Lung (tissue), 12 donors: Measurements from ENCODE around the gene PALLD. TPM values are rescaled to one million over a fixed set of nuclear protein-coding genes. Genes with fewer than 3 reads are reported as not detected.
A peak's percentile ranks its signal among the peaks of the same experiment; 100 is the strongest.

Source experiments
- ATAC-seq: fragments of 200-7000 bp; cut with Tn5 transposase; one replicate; pipeline ENCODE4 v1.9.1; 2020; ENCODE audit warnings: moderate number of reproducible peaks; ENCODE audit not compliant: insufficient read depth, low FRiP score
- DNase-seq, 3 donors: peaks; one replicate each; pipeline ENCODE4 v3.0.0-alpha.2; 2013 to 2017
- H3K27ac ChIP-seq, 2 donors: one replicate each; pipeline ENCODE4 v1.5.1; 2013; ENCODE audit warnings: mild to moderate bottlenecking in 2 of 2, moderate library complexity in 2 of 2, control low read depth in 1 of 2, inconsistent platforms in 1 of 2, low read depth in 1 of 2, low read length in 1 of 2
- H3K27me3 ChIP-seq, 3 donors: one replicate each; pipeline ENCODE4 v1.5.1; 2013; ENCODE audit warnings: low read length in 2 of 3; ENCODE audit not compliant: control insufficient read depth in 3 of 3, insufficient read depth in 3 of 3
- H3K36me3 ChIP-seq, 4 donors: one replicate each; pipeline ENCODE4 v1.5.1; 2013; ENCODE audit warnings: low read length in 4 of 4, mild to moderate bottlenecking in 1 of 4, moderate library complexity in 1 of 4; ENCODE audit not compliant: control insufficient read depth in 4 of 4, insufficient read depth in 4 of 4
- H3K4me1 ChIP-seq, 5 donors: one replicate each; pipeline ENCODE4 v1.5.1; 2013; ENCODE audit warnings: low read length in 5 of 5, mild to moderate bottlenecking in 2 of 5, moderate library complexity in 1 of 5; ENCODE audit not compliant: control insufficient read depth in 5 of 5, insufficient read depth in 5 of 5
- H3K4me3 ChIP-seq: one replicate; pipeline ENCODE4 v1.5.1; 2013; ENCODE audit warnings: mild to moderate bottlenecking, control low read depth, moderate library complexity
- H3K9ac ChIP-seq, 2 donors: one replicate each; pipeline ENCODE4 v1.5.1; 2013; ENCODE audit warnings: low read length in 2 of 2, control low read depth in 1 of 2; ENCODE audit not compliant: insufficient read depth in 1 of 2
- H3K9me3 ChIP-seq, 4 donors: one replicate each; pipeline ENCODE4 v1.5.1; 2013; ENCODE audit warnings: low read length in 3 of 4, mild to moderate bottlenecking in 1 of 4, moderate library complexity in 1 of 4; ENCODE audit not compliant: control insufficient read depth in 4 of 4, insufficient read depth in 3 of 4
- WGBS, 2 donors: extraction: QIAGEN DNeasy Blood & Tissue Kit; methylation state at CpG; one replicate each; pipeline ENCODE4 v1.1.7; 2013; 5-methylcytosine and 5-hydroxymethylcytosine counted together
- polyA plus RNA-seq, 2 donors: library from polyadenylated mRNA; stranded (reverse); fragments of 200-250 nt; gene quantifications; one replicate each; pipeline ENCODE4 v1.2.1, GENCODE V29; 2013
- total RNA-seq, 2 donors: library from RNA; depleted of rRNA in 1 of 2; stranded (reverse); fragments of >200 nt in 1 of 2; gene quantifications; one replicate each; pipeline ENCODE4 v1.2.1, GENCODE V29; 2014 to 2021
- TF ChIP-seq, protein P1 (sequence below): IDR thresholded peaks from 2 replicates; pipeline ENCODE4 v1.5.1; 2012; ENCODE audit warnings: mild to moderate bottlenecking; ENCODE audit errors: control extremely low read depth, extremely low read depth
- donor health status: control.
- donor health status: control.
- donor health status: Bipolar disorder and iron deficiency.
- donor health status: healthy.
- donor health status: DM: yes; HTN: yes; CAD: no.

Gene PALLD
- total and polyA plus RNA-seq, 4 donors, result 20.7 to 139 (median 63.0) TPM

DNA sequence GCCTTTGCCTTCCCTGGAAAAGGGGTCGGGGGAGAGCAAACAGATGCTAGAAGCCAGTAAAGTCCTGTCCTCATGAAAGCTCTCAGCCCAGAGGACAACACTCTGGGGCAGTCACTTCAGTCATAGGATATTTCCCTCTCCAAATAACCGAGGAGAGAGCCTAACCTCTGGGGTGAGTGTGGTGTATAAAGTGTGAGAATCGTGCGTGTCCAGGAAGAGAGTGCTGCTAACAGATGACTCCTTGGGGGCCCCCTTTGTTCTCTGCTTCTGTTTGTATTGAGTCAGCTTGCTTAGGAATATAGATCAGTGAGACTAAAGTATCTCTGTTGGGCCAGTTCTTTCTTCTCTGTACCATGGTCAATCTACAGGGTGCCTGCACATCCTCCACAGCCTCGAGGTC lies 247.2 kb downstream of the PALLD start:
- DNase-seq, result peak in 2 of 3 donors; percentile 49 to 70
- TF ChIP-seq, protein P1, sequence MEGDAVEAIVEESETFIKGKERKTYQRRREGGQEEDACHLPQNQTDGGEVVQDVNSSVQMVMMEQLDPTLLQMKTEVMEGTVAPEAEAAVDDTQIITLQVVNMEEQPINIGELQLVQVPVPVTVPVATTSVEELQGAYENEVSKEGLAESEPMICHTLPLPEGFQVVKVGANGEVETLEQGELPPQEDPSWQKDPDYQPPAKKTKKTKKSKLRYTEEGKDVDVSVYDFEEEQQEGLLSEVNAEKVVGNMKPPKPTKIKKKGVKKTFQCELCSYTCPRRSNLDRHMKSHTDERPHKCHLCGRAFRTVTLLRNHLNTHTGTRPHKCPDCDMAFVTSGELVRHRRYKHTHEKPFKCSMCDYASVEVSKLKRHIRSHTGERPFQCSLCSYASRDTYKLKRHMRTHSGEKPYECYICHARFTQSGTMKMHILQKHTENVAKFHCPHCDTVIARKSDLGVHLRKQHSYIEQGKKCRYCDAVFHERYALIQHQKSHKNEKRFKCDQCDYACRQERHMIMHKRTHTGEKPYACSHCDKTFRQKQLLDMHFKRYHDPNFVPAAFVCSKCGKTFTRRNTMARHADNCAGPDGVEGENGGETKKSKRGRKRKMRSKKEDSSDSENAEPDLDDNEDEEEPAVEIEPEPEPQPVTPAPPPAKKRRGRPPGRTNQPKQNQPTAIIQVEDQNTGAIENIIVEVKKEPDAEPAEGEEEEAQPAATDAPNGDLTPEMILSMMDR, result no peak
- H3K9ac ChIP-seq, result no peak overlapping the region
- no peaks in the 10 kb centered on the region for H3K27me3 ChIP-seq
- no peak for ATAC-seq
- no peak overlapping the region for H3K4me3 ChIP-seq
- peak overlapping the region in 1 of 2 donors; percentile 28 for H3K27ac ChIP-seq
- H3K4me1 ChIP-seq, result peaks cover 0 to 23% (median 13%) of the 10 kb centered on the region in 5 donors
- WGBS, 2 donors, result 57 to 65% methylated on average over 5 of the region's 5 CpGs
- no peaks in the 10 kb centered on the region for H3K36me3 ChIP-seq
- peaks cover 0 to 5% (median 0%) of the 10 kb centered on the region in 4 donors for H3K9me3 ChIP-seq

DNA sequence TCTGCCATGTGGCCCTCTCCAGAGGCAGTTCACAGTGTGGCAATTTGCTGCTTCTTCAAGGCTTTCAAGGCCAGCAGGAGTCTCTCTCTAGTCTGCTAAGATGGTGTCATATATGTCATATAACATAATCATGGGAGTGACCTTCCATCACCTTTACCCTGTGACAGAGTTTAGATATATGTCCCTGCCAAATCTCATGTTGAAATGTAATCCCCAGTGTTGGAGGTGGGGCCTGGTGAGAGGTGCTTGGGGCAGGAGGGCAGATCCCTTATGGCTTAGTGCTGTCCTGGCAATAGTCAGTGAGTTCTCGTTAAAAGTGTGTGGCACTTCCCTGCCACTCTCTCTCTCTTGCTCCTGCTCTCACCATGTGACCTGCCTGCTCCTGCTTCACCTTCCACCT lies 252.0 kb downstream of the PALLD start:
- peaks cover 0 to 5% (median 0%) of the 10 kb centered on the region in 4 donors for H3K9me3 ChIP-seq
- TF ChIP-seq, protein P1, result no peak
- no peak overlapping the region for H3K27ac ChIP-seq
- no peak for DNase-seq
- no peaks in the 10 kb centered on the region for H3K36me3 ChIP-seq
- peaks cover 0 to 8% (median 4%) of the 10 kb centered on the region in 5 donors for H3K4me1 ChIP-seq
- no peak overlapping the region for H3K9ac ChIP-seq
- no peak for ATAC-seq
- H3K4me3 ChIP-seq, result no peak overlapping the region
- 85 to 92% methylated on average over 1 of the region's 1 CpG for whole genome bisulfite sequencing, 2 donors
- no peaks in the 10 kb centered on the region for H3K27me3 ChIP-seq

DNA sequence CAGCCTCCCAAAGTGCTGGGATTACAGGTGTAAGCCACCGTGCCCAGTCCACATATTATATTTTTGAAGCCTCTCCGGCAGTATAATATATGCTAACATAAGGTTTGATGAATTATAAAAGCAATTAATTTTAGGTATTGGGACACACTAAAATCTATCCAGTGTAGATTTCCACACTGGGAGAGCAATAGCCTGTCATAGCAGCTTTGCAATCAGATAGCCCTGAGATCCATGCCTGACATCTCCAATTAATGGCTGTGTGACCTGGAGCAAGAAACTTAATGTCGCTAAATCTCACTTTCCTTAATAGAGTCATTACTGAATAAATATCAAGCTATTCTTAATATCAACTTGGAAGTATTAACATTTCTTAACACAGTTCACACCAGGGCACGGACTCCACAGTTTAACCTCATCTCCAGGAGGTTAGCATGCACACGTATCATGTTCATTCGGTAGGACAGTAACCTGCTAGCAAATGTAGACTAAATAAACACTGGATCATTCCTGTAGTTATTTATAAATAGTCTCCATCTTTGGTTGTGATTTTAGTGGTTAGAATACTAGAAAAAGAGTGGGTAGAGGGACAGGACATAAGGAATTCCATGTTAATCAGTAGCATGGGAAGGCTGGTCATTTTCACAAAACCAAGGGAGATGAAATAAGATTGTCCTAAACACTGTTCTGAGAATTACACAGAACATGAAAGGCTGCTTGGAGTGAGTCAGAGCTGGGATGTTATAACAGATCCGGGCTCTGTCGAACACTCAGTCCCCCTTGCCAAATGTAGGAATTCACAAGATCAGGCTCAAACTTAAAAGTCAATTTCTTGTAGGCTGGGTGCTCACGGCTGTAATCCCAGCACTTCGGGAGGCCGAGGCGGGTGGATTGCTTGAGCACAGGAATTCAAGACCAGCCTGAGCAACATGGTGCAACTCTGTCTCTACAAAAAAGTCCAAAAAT lies 254.7 kb downstream of the PALLD start:
- Histone ChIP-seq H3K4me3 (no peak overlapping the region), H3K9ac (no peak overlapping the region), H3K27me3 (no peaks in the 10 kb centered on the region), H3K4me1 (no peaks in the 10 kb centered on the region), H3K27ac (no peak overlapping the region), H3K9me3 (peaks cover 0 to 5% (median 0%) of the 10 kb centered on the region in 4 donors), H3K36me3 (no peaks in the 10 kb centered on the region)
- DNase-seq, result no peak
- ATAC-seq, result peak; percentile 34
- WGBS, 2 donors, result 72 to 86% methylated on average over 12 of the region's 12 CpGs
- TF ChIP-seq, protein P1, result no peak
